Renal pelvis (tissue), 4 donors: ENCODE measurements around the gene NTHL1. TPM values are rescaled to one million over a fixed set of nuclear protein-coding genes. Genes with fewer than 3 reads are reported as not detected.
A peak's percentile ranks its signal among the peaks of the same experiment; 100 is the strongest.

ENCODE experiments used
- DNase-seq: peaks from one replicate; pipeline ENCODE4 v3.0.0-alpha.2; 2013
- polyA plus RNA-seq, 3 donors: library from polyadenylated mRNA; unstranded; fragments of 120-200 nt; gene quantifications; one replicate each; pipeline ENCODE4 v1.2.1, GENCODE V29; 2013; ENCODE audit not compliant: insufficient read length in 3 of 3

The NTHL1 gene
- polyA plus RNA-seq, 3 donors: 19.7 to 26.7 (median 26.2) TPM

- no peak for DNase-seq
Measured at GRCh38 chr16:2071454-2072202, 24.0 kb upstream of the NTHL1 start.

- no peak for DNase-seq
Measured at GRCh38 chr16:2070576-2071453, 23.2 kb upstream of the NTHL1 start.

- no peak for DNase-seq
Measured at GRCh38 chr16:2066139-2066538, 18.5 kb upstream of the NTHL1 start.

- no peak for DNase-seq
Measured at GRCh38 chr16:2064368-2064945, 16.8 kb upstream of the NTHL1 start.

GRCh38 chr16:2063861-2064260 lies 16.2 kb upstream of the NTHL1 start:
- no peak for DNase-seq

- DNase-seq: no peak
Measured at GRCh38 chr16:2062801-2063200, 15.2 kb upstream of the NTHL1 start.

- no peak for DNase-seq
Measured at GRCh38 chr16:2061526-2061925, 13.9 kb upstream of the NTHL1 start.

GRCh38 chr16:2061023-2061422 lies 13.4 kb upstream of the NTHL1 start:
- DNase-seq: no peak

- DNase-seq: no peak
Measured at GRCh38 chr16:2060346-2060745, 12.7 kb upstream of the NTHL1 start.

- peak; percentile 69 for DNase-seq
Measured at GRCh38 chr16:2058872-2059271, 11.2 kb upstream of the NTHL1 start.

- DNase-seq: no peak
Measured at GRCh38 chr16:2058420-2058819, 10.8 kb upstream of the NTHL1 start.

GRCh38 chr16:2057438-2057837 lies 9.8 kb upstream of the NTHL1 start:
- DNase-seq: no peak

GRCh38 chr16:2056681-2057407 lies 9.2 kb upstream of the NTHL1 start:
- no peak for DNase-seq

- no peak for DNase-seq
Measured at GRCh38 chr16:2056077-2056476, 8.4 kb upstream of the NTHL1 start.

- no peak for DNase-seq
Measured at GRCh38 chr16:2054543-2055245, 7.1 kb upstream of the NTHL1 start.

- DNase-seq: no peak
Measured at GRCh38 chr16:2053897-2054296, 6.3 kb upstream of the NTHL1 start.

- DNase-seq: no peak
Measured at GRCh38 chr16:2053211-2053610, 5.6 kb upstream of the NTHL1 start.

GRCh38 chr16:2048116-2048543 lies 496 bp upstream of the NTHL1 start:
- DNase-seq: no peak

- DNase-seq: no peak
Measured at GRCh38 chr16:2046893-2047329, 723 bp downstream of the NTHL1 start.

- DNase-seq: no peak
Measured at GRCh38 chr16:2045965-2046892, 1.4 kb downstream of the NTHL1 start.
